Measurements from ENCODE around the gene KLHL6. TPM values are rescaled to one million over a fixed set of nuclear protein-coding genes. Genes with fewer than 3 reads are reported as not detected.

Gene KLHL6
- total and polyA plus RNA-seq, 10 of the 15 experiments (the other 5 are each of a cell fraction or from before 2014, with no cell fraction given) = 4.0 to 91.8 (median 24.4) TPM

GRCh38 chr3:183555541-183556081 is at the start of gene KLHL6 (continued):
- peak; percentile 96 for TF ChIP-seq SKIL (IDR thresholded peaks at IDR 0.05; ENCODE audit: low read depth, poor library complexity, severe bottlenecking)
- peak; percentile 97 for TF ChIP-seq ZNF687 (IDR thresholded peaks at IDR 0.05)
- TF ChIP-seq SMAD1 (IDR thresholded peaks at IDR 0.05; ENCODE audit: low read depth, partially characterized antibody) = peak; percentile 68
- TF ChIP-seq NR2C2 (IDR thresholded peaks at IDR 0.05; ENCODE audit: borderline replicate concordance, control insufficient read depth, insufficient read length, low read depth) = no peak
- TF ChIP-seq EZH2 (IDR thresholded peaks at IDR 0.05; ENCODE audit: borderline replicate concordance, control insufficient read depth, low read depth, low read length) = no peak
- 0 out of 2 replicates have a peak, but pooled peaks have one; percentile 15 for TF ChIP-seq CREM (IDR thresholded peaks at IDR 0.05; ENCODE audit: low read depth)
- TF ChIP-seq IRF4 (IDR thresholded peaks at IDR 0.05; ENCODE audit: low read depth, low read length) = 0 out of 2 replicates have a peak, but pooled peaks have one; percentile 29
- TF ChIP-seq ZNF24 (IDR thresholded peaks at IDR 0.05) = no peak
- TF ChIP-seq WRNIP1 (IDR thresholded peaks at IDR 0.05; ENCODE audit: borderline replicate concordance, low read depth, low read length) = no peak
- TF ChIP-seq SREBF2 (IDR thresholded peaks at IDR 0.05; ENCODE audit: low read length) = no peak
- no peak for TF ChIP-seq KDM1A (IDR thresholded peaks at IDR 0.05; ENCODE audit: borderline replicate concordance)
- TF ChIP-seq NBN (IDR thresholded peaks at IDR 0.05) = peak; percentile 81; the same call in 1 of the 2 replicates
- no peak for TF ChIP-seq ZZZ3 (IDR thresholded peaks at IDR 0.05; ENCODE audit: control insufficient read depth, insufficient read length, low read depth)
- TF ChIP-seq NFIC (IDR thresholded peaks at IDR 0.05; ENCODE audit: low read depth, low read length) = peak; percentile 87
- TF ChIP-seq ESRRA (IDR thresholded peaks at IDR 0.05; ENCODE audit: low read length) = no peak
- TF ChIP-seq ZBTB40 (IDR thresholded peaks at IDR 0.05; ENCODE audit: borderline replicate concordance) = peak; percentile 81; the same call in 1 of the 2 replicates
- no peak for TF ChIP-seq ZBTB33 (IDR thresholded peaks at IDR 0.05)
- no peak for TF ChIP-seq HDAC2 (IDR thresholded peaks at IDR 0.05)
